ENCODE measurements around the gene PRKG1.

GRCh38 chr10:51289519-51289918 lies 215.2 kb downstream of the PRKG1 start:
- TF ChIP-seq EZH2 (IDR thresholded peaks at IDR 0.05; ENCODE audit: low read length) = no peak
- no peak for TF ChIP-seq CTCF (optimal IDR thresholded peaks at IDR 0.05 in 1 of 3, IDR thresholded peaks at IDR 0.05 in 1 of 3, conservative IDR thresholded peaks at IDR 0.05 in 1 of 3; ENCODE audit: extremely low read depth in 1 of 3, insufficient read depth in 2 of 3, low read length in 3 of 3)

Measured in keratinocyte (primary cell).